Bronchial epithelial cell (primary cell): ENCODE measurements around the gene DGKA. TPM values are rescaled to one million over a fixed set of nuclear protein-coding genes. Genes with fewer than 3 reads are reported as not detected.
"Not testable (repeated sequence)": the region's sequence is repeated elsewhere in the genome, so short reads cannot be mapped to it uniquely, and the experiment has no call there.

Experiments
- DNase-seq: peaks from one replicate; pipeline ENCODE4 v3.0.0-alpha.2; 2010; ENCODE audit warnings: low read depth
- FAIRE-seq: peaks from 2 replicates; lab custom pipeline; 2011; peaks lifted over from hg19 to GRCh38; lab: Jason Lieb, UNC
- H3K27me3 ChIP-seq: 2 replicates; pipeline ENCODE4 v1.5.1; 2011; ENCODE audit warnings: low read length; ENCODE audit not compliant: control insufficient read depth, insufficient read depth
- H3K36me3 ChIP-seq: 2 replicates; pipeline ENCODE4 v1.5.1; 2011; ENCODE audit warnings: low read length; ENCODE audit not compliant: control insufficient read depth, insufficient read depth
- H3K4me3 ChIP-seq: 2 replicates; pipeline ENCODE4 v1.5.1; 2011; ENCODE audit warnings: mild to moderate bottlenecking, low read depth, low read length, control low read depth
- total RNA-seq: library from RNA; depleted of rRNA; stranded (reverse); fragments of >200 nt; gene quantifications from 2 replicates; pipeline ENCODE4 v1.2.1, GENCODE V29; 2014
- TF ChIP-seq, protein P1 (sequence below): IDR thresholded peaks from 2 replicates; pipeline ENCODE4 v1.5.1; 2011; ENCODE audit warnings: mild to moderate bottlenecking, moderate library complexity, low read length, control low read depth, inconsistent platforms; ENCODE audit not compliant: insufficient read depth, severe bottlenecking

DGKA gene
- total RNA-seq, 1 donor from 2014 or later = 81.9 TPM

DNA sequence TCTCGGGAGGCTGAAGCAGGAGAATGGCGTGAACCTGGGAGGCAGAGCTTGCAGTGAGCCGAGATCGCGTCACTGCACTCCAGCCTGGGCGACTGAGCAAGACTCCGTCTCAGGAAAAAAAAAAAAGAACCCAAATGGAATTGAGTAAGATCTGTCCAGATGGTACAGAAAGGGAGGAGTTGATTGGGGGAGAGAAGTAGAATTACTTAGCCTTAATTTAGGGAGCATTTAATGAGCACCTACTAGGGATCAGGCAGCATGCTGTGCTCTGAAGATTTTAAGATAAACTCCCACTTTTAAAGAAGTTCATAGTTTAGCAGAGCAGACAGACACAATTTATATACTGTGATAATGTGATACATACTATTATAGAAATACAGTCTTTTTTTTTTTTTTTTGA, 47.4 kb downstream of the DGKA start:
- Histone ChIP-seq H3K4me3 (no peak overlapping the region), H3K36me3 (no peaks in the 10 kb centered on the region), H3K27me3 (no peaks in the 10 kb centered on the region)
- DNase-seq = no peak
- no peak for FAIRE-seq
- TF ChIP-seq, protein P1, sequence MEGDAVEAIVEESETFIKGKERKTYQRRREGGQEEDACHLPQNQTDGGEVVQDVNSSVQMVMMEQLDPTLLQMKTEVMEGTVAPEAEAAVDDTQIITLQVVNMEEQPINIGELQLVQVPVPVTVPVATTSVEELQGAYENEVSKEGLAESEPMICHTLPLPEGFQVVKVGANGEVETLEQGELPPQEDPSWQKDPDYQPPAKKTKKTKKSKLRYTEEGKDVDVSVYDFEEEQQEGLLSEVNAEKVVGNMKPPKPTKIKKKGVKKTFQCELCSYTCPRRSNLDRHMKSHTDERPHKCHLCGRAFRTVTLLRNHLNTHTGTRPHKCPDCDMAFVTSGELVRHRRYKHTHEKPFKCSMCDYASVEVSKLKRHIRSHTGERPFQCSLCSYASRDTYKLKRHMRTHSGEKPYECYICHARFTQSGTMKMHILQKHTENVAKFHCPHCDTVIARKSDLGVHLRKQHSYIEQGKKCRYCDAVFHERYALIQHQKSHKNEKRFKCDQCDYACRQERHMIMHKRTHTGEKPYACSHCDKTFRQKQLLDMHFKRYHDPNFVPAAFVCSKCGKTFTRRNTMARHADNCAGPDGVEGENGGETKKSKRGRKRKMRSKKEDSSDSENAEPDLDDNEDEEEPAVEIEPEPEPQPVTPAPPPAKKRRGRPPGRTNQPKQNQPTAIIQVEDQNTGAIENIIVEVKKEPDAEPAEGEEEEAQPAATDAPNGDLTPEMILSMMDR = no peak

DNA sequence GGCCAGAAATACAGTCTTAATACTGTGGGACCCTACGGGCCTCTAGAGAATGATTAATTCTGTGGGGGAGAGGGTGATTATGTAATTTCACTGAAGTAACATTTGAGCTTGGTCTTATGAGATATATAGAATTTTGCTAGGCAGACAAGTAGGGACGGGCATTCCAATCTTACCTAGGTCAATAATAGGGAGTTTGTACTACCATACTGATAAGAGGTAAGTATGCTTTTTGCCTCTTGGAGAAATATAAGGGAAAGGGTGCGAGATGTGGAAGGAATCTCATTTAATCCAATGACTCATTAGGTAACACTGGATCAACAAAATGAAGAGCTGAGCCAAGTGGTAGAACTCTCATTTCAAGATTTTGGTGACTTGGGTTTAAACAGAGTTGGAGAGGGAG, 48.1 kb downstream of the DGKA start:
- H3K36me3 ChIP-seq = peaks cover 2% of the 10 kb centered on the region
- H3K4me3 ChIP-seq = no peak overlapping the region
- no peaks in the 10 kb centered on the region for H3K27me3 ChIP-seq
- no peak for FAIRE-seq
- TF ChIP-seq, protein P1 = no peak
- no peak for DNase-seq

DNA sequence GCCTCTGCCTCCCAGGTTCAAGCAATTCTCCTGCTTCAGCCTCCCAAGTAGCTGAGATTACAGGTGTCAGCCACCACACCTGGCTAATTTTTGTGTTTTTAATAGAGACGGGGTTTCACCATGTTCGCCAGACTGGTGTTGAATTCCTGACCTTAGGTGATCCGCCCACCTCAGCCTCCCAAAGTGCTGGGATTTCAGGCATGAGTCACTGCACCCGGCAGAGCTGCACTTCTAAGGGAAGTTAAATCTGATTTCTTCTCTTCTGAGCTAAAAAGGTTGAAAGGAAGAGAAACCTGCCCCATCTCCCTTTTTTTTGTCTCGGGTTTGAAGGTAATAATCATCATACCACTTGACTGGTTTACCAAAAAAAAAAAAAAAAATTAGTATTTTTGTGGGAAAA, 50.9 kb downstream of the DGKA start:
- not testable (repeated sequence) for H3K27me3 ChIP-seq, FAIRE-seq, H3K4me3 ChIP-seq, H3K36me3 ChIP-seq
- peak; percentile 64 for DNase-seq

DNA sequence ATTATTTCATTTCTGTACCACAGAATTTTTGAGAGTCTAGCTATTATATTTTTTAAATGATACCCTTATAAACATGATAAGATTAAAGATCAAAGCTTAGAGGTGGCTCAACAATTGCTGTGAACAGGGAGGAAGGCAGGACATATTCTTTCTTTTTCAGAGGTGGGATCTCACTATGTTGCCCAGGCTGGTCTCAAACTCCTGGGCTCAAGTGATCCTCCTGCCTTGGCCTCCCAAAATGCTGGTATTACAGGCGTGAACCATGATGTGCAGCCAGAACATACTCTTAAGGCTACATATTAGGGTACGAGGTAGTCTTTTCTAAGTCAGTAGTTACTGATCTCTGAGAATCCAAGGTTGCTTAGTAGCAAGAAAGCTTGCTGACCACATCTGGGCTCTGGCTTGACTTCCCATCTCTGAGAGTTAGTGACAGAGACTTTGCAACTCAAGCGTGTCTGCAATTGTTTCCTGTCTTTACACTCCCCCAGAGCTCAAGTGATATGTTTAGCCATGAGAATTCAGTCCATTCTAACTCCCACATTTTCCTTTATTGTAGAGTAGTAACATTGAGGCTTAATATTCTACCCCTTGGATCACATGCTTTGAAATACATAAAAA, 51.5 kb downstream of the DGKA start:
- no peak for FAIRE-seq
- no peak for DNase-seq
- no peaks in the 10 kb centered on the region for H3K27me3 ChIP-seq
- peaks cover 10% of the 10 kb centered on the region for H3K36me3 ChIP-seq
- TF ChIP-seq, protein P1 = no peak
- no peak overlapping the region for H3K4me3 ChIP-seq

DNA sequence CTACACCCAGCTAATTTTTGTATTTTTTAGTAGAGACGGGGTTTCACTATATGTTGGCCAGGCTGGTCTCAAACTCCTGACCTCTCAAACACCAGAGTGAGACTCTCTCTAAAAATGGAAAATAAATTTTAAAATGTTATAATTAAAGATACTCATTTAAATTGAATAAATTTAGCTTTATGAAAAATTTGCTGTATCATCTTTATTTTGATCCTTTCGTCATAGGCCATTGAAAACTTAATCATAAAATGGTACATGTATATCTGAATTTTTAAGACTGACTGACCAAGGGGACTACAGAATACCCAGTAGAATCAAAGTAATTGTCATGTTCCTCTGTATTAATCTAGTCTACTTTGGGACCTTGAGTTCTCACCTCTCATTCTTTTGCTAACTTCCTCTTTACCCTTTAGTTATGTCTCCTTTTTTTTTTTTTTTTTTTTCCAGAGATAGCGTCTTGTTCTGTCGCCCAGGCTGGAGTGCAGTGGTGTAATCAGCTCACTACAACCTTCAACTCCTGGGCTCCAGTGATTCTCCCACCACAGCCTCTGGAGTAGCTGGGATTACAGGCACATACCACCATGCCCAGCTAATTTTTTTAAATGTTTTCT, 52.4 kb downstream of the DGKA start:
- TF ChIP-seq, protein P1 = no peak
- FAIRE-seq = no peak
- no peak for DNase-seq
- Histone ChIP-seq H3K27me3 (no peaks in the 10 kb centered on the region), H3K4me3 (no peak overlapping the region), H3K36me3 (peaks cover 10% of the 10 kb centered on the region)

DNA sequence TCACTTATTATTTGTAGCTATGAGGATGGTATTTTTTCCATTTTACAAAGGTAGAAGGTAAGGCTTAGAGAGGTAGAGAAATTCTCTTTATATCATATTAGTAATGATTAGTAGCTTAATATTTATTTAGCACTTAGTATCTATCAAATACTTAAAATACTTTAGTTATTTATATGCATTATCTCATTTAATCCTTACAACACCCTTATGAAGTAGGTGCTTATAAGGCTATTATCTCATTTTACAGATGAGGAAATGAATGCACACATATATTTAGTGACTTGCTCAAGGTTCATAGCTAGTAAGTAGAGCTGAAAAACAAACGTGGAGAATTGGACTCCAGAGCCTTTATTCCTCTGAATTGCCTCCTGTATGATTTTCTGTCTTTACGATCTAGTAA, 53.9 kb downstream of the DGKA start:
- Histone ChIP-seq H3K4me3 (no peak overlapping the region), H3K36me3 (peaks cover 13% of the 10 kb centered on the region), H3K27me3 (no peaks in the 10 kb centered on the region)
- FAIRE-seq = no peak
- TF ChIP-seq, protein P1 = no peak
- DNase-seq = no peak
